ENCODE data around the gene CRIP3. TPM values are rescaled to one million over a fixed set of nuclear protein-coding genes. Genes with fewer than 3 reads are reported as not detected.

CRIP3 gene
- total and polyA plus RNA-seq, 2 of the 8 experiments (the other 6 are each of a cell fraction or from before 2014, with no cell fraction given), result 34.0 to 46.3 TPM

- TF ChIP-seq YY1 (IDR thresholded peaks at IDR 0.05; ENCODE audit: low read depth, low read length) (no peak), BACH1 (IDR thresholded peaks at IDR 0.05; ENCODE audit: low read length) (no peak), PHF8 (conservative IDR thresholded peaks at IDR 0.05; ENCODE audit: low read depth, low read length) (no peak), BCL11A (IDR thresholded peaks at IDR 0.05; ENCODE audit: low read depth in 2 of 2, low read length in 2 of 2) (no peak), EZH2 (IDR thresholded peaks at IDR 0.05; ENCODE audit: low read depth, low read length, severe bottlenecking) (no peak), RAD21 (IDR thresholded peaks at IDR 0.05 in 1 of 2, conservative IDR thresholded peaks at IDR 0.05 in 1 of 2; ENCODE audit: low read depth in 2 of 2, low read length in 2 of 2) (no peak), USF2 (IDR thresholded peaks at IDR 0.05; ENCODE audit: low read length) (no peak), ATF2 (IDR thresholded peaks at IDR 0.05; ENCODE audit: low read length) (no peak), CBX8 (IDR thresholded peaks at IDR 0.05; ENCODE audit: borderline replicate concordance, low read depth, low read length) (no peak), HDAC2 (IDR thresholded peaks at IDR 0.05; ENCODE audit: borderline replicate concordance in 1 of 2, low read depth in 2 of 2, low read length in 2 of 2) (no peak), KDM4A (IDR thresholded peaks at IDR 0.05; ENCODE audit: low read depth, low read length, severe bottlenecking) (peak; percentile 44), RFX5 (IDR thresholded peaks at IDR 0.05; ENCODE audit: borderline replicate concordance, low read depth, low read length) (no peak)
These were observed 39.2 kb downstream of the CRIP3 start (continued) for GRCh38 chr6:43269273-43270007.
